Spleen (tissue), 7 donors: ENCODE data around the gene NOD1.
A peak's percentile ranks its signal among the peaks of the same experiment; 100 is the strongest.

Experiments
- POLR2A ChIP-seq, 3 donors: fragments of 450-650 bp; IDR thresholded peaks; one replicate each; pipeline ENCODE4 v1.5.1; 2017; ENCODE audit warnings: antibody characterized with exemption in 3 of 3, mild to moderate bottlenecking in 1 of 3
- POLR2AphosphoS5 ChIP-seq, 3 donors: sonication (generic); formaldehyde crosslinking; IDR thresholded peaks; one replicate each; pipeline ENCODE4 v1.5.1; 2017; ENCODE audit warnings: antibody characterized with exemption in 3 of 3
- TF ChIP-seq, protein P1 (sequence below), 11 experiments: fragments of 200-600 bp in 7 of 11; fragments of 450-650 bp in 4 of 11; sonication (generic) in 4 of 11; IDR thresholded peaks in 8 of 11; conservative IDR thresholded peaks in 3 of 11; 1 replicate in 7 of 11; 2 replicates in 4 of 11; pipeline versions ENCODE4 v1.4.0 to v1.8.0; 2016 to 2021; ENCODE audit warnings: antibody characterized with exemption in 11 of 11, inconsistent platforms in 4 of 11, mild to moderate bottlenecking in 1 of 11
- donor health status: DM: no; HTN: no; CAD: no; lungs with moderate emphysema.
- donor health status: DM: no; HTN: no; CAD: no.
- donor health status: DM: no; HTN: no; CAD: no.

DNA sequence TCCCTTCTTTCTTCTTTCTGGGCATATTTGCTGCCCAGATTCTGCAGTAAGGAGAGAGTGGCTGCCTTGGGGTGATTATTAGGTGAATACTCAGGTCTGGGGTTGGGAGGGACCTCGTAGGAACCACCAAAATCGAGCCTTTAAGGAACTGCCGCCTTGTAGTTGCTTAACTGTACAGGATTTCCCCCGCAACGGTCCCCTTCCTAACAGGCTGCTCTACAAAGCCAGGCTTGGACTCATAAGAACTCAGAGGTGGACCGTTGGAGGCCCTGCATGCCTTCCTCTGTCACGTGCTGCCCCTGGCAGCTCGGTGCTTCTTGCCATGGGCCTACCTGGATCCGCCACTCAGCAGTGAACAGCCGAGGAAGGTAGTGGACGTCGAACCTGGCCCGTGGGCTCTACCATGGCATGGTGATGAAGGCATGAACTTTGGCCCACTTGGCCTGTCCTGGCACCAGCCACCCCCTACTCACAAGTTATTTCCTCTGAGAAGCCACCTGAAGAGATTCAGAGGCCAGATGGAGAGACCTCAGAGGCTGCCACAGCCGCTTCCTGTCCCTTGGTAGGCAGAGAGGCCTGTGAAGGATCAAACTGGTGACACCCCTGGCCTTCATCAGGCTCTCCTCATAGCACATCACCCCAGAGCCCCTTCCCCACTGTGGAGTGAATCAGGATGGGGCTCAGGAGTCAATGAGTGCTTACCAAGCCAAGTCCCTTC is 54.6 kb downstream of the NOD1 start:
- no peak for TF ChIP-seq POLR2A (IDR thresholded peaks at IDR 0.05)
- TF ChIP-seq, protein P1, sequence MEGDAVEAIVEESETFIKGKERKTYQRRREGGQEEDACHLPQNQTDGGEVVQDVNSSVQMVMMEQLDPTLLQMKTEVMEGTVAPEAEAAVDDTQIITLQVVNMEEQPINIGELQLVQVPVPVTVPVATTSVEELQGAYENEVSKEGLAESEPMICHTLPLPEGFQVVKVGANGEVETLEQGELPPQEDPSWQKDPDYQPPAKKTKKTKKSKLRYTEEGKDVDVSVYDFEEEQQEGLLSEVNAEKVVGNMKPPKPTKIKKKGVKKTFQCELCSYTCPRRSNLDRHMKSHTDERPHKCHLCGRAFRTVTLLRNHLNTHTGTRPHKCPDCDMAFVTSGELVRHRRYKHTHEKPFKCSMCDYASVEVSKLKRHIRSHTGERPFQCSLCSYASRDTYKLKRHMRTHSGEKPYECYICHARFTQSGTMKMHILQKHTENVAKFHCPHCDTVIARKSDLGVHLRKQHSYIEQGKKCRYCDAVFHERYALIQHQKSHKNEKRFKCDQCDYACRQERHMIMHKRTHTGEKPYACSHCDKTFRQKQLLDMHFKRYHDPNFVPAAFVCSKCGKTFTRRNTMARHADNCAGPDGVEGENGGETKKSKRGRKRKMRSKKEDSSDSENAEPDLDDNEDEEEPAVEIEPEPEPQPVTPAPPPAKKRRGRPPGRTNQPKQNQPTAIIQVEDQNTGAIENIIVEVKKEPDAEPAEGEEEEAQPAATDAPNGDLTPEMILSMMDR (IDR thresholded peaks at IDR 0.05 in 8 of 11, conservative IDR thresholded peaks at IDR 0.05 in 3 of 11), result no peak
- TF ChIP-seq POLR2AphosphoS5 (IDR thresholded peaks at IDR 0.05), result peak in 2 of 3 donors; percentile 14 to 56
